Thymus (tissue), 2 donors: ENCODE data around the gene MMP20. TPM values are rescaled to one million over a fixed set of nuclear protein-coding genes. Genes with fewer than 3 reads are reported as not detected.

Experiments
- polyA plus RNA-seq: library from polyadenylated mRNA; stranded (reverse); fragments of 200-250 nt; gene quantifications from one replicate; pipeline ENCODE4 v1.2.3, GENCODE V29; 2013
- total RNA-seq: library from RNA; stranded (reverse); fragments of 120-200 nt; gene quantifications from one replicate; pipeline ENCODE4 v1.2.4, GENCODE V29; 2013
- donor health status: healthy.

MMP20 gene
- total and polyA plus RNA-seq, 2 donors, result 0.14 to 0.23 TPM

Other genes starting within 250 kb of the MMP20 start
- gene TMEM123, start 172.6 kb downstream of the MMP20 start, total RNA-seq, result 282 TPM
- 174 TPM for gene TMEM123, start 172.6 kb downstream of the MMP20 start, polyA plus RNA-seq
- gene MMP7, start 94.6 kb downstream of the MMP20 start, total RNA-seq, result 3.3 TPM
- gene MMP7, start 94.6 kb downstream of the MMP20 start, polyA plus RNA-seq, result 35.2 TPM
- gene MMP27, start 80.4 kb upstream of the MMP20 start, total RNA-seq, result not detected
- 0.09 TPM for gene MMP27, start 80.4 kb upstream of the MMP20 start, polyA plus RNA-seq
- 2.0 TPM for gene MMP8, start 99.6 kb upstream of the MMP20 start, total RNA-seq
- 2.4 TPM for gene MMP8, start 99.6 kb upstream of the MMP20 start, polyA plus RNA-seq
- 0.52 TPM for gene MMP10, start 155.3 kb upstream of the MMP20 start, total RNA-seq
- 23.8 TPM for gene MMP10, start 155.3 kb upstream of the MMP20 start, polyA plus RNA-seq
- gene MMP1, start 172.8 kb upstream of the MMP20 start, total RNA-seq, result 1.8 TPM
- gene MMP1, start 172.8 kb upstream of the MMP20 start, polyA plus RNA-seq, result 2.5 TPM
- gene MMP3, start 218.3 kb upstream of the MMP20 start, total RNA-seq, result 0.28 TPM
- gene MMP3, start 218.3 kb upstream of the MMP20 start, polyA plus RNA-seq, result 0.48 TPM
- 10.8 TPM for gene MMP12, start 249.7 kb upstream of the MMP20 start, total RNA-seq
- gene MMP12, start 249.7 kb upstream of the MMP20 start, polyA plus RNA-seq, result 12.5 TPM